Prostate gland (tissue), 2 donors: Measurements from ENCODE around the gene SND1.

Source experiments
- POLR2A ChIP-seq: fragments of 450-650 bp; IDR thresholded peaks from one replicate; pipeline ENCODE4 v1.6.1; 2016; ENCODE audit warnings: antibody characterized with exemption, mild to moderate bottlenecking
- TF ChIP-seq, protein P1 (sequence below), 4 experiments: fragments of 200-600 bp in 2 of 4; fragments of 450-650 bp in 2 of 4; sonication (generic) in 2 of 4; IDR thresholded peaks; 1 replicate in 3 of 4; 2 replicates in 1 of 4; pipeline ENCODE4 v1.5.1; 2016 to 2019; ENCODE audit warnings: antibody characterized with exemption in 4 of 4, mild to moderate bottlenecking in 2 of 4, moderate library complexity in 2 of 4

DNA sequence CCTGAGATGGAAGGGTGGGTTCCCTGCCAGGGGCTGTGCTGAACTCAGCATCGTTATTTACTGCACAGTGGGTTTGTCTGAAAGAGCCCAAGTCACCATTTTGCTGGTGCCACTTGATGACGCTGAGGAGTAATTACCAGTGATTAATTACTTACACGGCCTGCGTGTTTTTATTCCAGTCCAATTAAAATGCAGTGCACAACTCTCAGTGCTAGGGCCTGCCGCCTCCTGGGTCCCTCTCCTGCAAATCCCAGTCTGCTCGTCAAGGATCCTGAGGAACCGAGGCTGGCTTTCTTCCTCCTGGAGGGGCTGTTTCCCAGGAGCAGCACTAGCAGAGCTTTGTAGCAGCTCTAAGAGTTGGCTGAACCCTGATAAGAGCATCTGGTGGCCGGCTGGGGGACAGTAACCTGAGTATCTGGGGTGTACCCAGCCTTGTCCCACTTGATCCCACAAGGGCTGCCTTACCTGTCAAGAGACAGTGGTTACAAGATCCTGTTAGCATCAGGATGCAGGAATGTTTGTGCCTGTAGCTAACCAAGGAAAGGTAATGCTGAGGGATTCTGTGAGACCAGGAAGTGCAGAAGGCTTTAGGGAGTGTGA, 424.3 kb downstream of the SND1 start:
- TF ChIP-seq, protein P1, sequence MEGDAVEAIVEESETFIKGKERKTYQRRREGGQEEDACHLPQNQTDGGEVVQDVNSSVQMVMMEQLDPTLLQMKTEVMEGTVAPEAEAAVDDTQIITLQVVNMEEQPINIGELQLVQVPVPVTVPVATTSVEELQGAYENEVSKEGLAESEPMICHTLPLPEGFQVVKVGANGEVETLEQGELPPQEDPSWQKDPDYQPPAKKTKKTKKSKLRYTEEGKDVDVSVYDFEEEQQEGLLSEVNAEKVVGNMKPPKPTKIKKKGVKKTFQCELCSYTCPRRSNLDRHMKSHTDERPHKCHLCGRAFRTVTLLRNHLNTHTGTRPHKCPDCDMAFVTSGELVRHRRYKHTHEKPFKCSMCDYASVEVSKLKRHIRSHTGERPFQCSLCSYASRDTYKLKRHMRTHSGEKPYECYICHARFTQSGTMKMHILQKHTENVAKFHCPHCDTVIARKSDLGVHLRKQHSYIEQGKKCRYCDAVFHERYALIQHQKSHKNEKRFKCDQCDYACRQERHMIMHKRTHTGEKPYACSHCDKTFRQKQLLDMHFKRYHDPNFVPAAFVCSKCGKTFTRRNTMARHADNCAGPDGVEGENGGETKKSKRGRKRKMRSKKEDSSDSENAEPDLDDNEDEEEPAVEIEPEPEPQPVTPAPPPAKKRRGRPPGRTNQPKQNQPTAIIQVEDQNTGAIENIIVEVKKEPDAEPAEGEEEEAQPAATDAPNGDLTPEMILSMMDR (IDR thresholded peaks at IDR 0.05) = no peak
- TF ChIP-seq POLR2A = no peak
